T-helper 17 cell (primary cell): ENCODE results near the gene TEAD2. TPM values are rescaled to one million over a fixed set of nuclear protein-coding genes. Genes with fewer than 3 reads are reported as not detected.
"Not testable (repeated sequence)": the region's sequence is repeated elsewhere in the genome, so short reads cannot be mapped to it uniquely, and the experiment has no call there.

ENCODE experiments used
- ATAC-seq: fragments of 150-1000 bp; cut with Tn5 transposase; 2 replicates; pipeline ENCODE4 v1.10.0; 2021; ENCODE audit warnings: mild to moderate bottlenecking, moderate library complexity
- DNase-seq, 3 donors: peaks; one replicate each; pipeline versions ENCODE4 v3.0.0 to v3.0.0-alpha.2; 2020 to 2021
- H3K9me3 ChIP-seq: one replicate; pipeline ENCODE4 v1.7.0; 2013; ENCODE audit warnings: low read length, mild to moderate bottlenecking; ENCODE audit not compliant: control insufficient read depth, poor library complexity, severe bottlenecking
- H3K27ac Mint-ChIP-seq: one replicate; pipeline ENCODE4 v1.8.0; 2022; ENCODE audit warnings: mild to moderate bottlenecking, moderate library complexity, mixed read lengths
- H3K27me3 Mint-ChIP-seq: one replicate; pipeline ENCODE4 v1.8.0; 2022; ENCODE audit warnings: mixed read lengths
- H3K36me3 Mint-ChIP-seq: one replicate; pipeline ENCODE4 v1.8.0; 2022; ENCODE audit warnings: low read depth, mixed read lengths
- H3K4me1 Mint-ChIP-seq: one replicate; pipeline ENCODE4 v1.8.0; 2022; ENCODE audit warnings: mild to moderate bottlenecking, mixed read lengths
- H3K4me3 Mint-ChIP-seq: one replicate; pipeline ENCODE4 v1.8.0; 2022; ENCODE audit warnings: mild to moderate bottlenecking, moderate library complexity, mixed read lengths
- total RNA-seq, 4 donors: library from RNA in 2 of 4; stranded (reverse) in 2 of 4; gene quantifications; one replicate each; pipeline ENCODE4 v1.2.3 and lab custom pipeline; 2022 to 2026

The TEAD2 gene
- total RNA-seq, 2 donors from 2014 or later: 0.17 TPM; not detected in 1

DNA sequence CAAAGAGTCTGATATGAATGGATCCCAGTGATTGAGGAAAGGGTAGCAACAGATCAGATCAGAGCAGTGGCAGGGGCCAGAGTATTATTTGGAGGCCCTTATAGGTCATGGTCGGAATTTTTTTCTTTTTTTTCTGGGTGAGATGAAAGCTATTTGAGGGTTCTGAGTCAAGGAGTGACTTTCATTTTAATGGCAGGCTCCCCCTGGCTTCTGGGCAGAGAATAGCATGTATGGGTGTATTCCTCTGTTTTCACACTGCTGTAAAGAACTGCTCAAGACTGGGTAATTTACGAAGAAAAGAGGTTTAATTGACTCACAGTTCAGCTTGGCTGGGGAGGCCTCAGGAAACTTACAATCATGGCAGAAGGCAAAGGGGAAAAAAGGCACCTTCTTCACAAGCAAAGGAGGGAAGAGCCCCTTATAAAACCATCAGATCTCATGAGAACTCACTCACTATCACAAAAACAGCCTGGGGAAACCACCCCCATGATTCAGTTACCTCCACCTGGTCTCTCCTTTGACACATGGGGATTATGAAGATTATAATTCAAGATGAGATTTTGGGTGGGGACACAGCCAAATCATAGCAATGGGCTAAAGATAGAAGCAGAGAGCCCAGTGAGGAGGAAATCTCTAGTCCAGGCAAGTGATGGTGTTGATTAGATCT is 34.2 kb downstream of the TEAD2 start:
- H3K27ac Mint-ChIP-seq: peak overlapping the region; percentile 63
- peak; percentile 51 for ATAC-seq
- peaks cover 10% of the 10 kb centered on the region for H3K36me3 Mint-ChIP-seq
- DNase-seq: no peak
- peaks cover 31% of the 10 kb centered on the region for H3K4me1 Mint-ChIP-seq
- H3K4me3 Mint-ChIP-seq: no peak overlapping the region
- no peaks in the 10 kb centered on the region for H3K9me3 ChIP-seq
- no peaks in the 10 kb centered on the region for H3K27me3 Mint-ChIP-seq

DNA sequence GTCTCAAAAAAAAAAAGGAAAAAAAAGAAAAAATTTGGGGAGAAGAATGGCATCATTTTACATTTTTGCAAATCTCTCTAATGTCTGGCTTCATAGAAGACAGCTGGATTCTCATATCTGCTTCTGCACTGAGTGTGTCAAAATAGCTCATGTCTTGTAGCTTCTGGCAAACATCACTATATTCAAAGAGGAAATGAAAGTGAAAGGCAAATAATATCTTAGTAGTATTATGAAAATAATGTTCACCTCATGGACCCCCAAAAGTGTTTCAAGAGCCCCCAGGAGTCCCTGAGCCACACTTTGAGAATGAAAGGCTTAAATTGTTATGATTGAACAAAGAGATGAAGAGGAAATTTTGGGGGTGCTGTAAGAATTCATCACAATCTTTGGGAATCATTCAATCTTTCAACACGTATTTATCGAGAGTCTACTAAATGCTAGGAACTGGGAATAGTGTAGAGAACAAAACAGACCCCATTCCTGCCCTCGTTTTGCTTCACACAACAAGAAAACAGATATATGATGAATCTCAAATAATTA is 36.0 kb downstream of the TEAD2 start:
- ATAC-seq (peak; percentile 27), DNase-seq (no peak)
- Mint-ChIP-seq H3K27ac (no peak overlapping the region), H3K4me3 (peak overlapping the region; percentile 12), H3K36me3 (peaks cover 10% of the 10 kb centered on the region), H3K27me3 (no peaks in the 10 kb centered on the region), H3K4me1 (peaks cover 22% of the 10 kb centered on the region)
- H3K9me3 ChIP-seq: no peaks in the 10 kb centered on the region

DNA sequence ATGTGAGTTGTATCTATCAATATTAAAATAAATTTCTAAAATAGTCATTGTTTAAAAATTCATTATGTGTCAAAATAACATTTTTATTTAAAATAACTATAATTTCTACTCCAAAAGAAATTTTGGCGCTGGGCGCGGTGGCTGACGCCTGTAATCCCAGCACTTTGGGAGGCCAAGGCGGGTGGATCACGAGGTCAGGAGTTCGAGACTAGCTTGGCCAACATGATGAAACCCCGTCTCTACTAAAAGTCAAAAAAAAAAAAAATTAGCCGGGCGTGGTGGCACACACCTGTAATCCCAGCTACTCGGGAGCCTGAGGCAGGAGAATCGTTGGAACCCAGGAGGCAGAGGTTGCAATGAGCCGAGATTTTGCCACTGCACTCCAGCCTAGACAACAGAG is 36.5 kb downstream of the TEAD2 start:
- H3K9me3 ChIP-seq, ATAC-seq, H3K36me3 Mint-ChIP-seq, DNase-seq, H3K4me3 Mint-ChIP-seq, H3K27ac Mint-ChIP-seq, H3K27me3 Mint-ChIP-seq: not testable (repeated sequence)
- H3K4me1 Mint-ChIP-seq: peaks cover 22% of the 10 kb centered on the region

DNA sequence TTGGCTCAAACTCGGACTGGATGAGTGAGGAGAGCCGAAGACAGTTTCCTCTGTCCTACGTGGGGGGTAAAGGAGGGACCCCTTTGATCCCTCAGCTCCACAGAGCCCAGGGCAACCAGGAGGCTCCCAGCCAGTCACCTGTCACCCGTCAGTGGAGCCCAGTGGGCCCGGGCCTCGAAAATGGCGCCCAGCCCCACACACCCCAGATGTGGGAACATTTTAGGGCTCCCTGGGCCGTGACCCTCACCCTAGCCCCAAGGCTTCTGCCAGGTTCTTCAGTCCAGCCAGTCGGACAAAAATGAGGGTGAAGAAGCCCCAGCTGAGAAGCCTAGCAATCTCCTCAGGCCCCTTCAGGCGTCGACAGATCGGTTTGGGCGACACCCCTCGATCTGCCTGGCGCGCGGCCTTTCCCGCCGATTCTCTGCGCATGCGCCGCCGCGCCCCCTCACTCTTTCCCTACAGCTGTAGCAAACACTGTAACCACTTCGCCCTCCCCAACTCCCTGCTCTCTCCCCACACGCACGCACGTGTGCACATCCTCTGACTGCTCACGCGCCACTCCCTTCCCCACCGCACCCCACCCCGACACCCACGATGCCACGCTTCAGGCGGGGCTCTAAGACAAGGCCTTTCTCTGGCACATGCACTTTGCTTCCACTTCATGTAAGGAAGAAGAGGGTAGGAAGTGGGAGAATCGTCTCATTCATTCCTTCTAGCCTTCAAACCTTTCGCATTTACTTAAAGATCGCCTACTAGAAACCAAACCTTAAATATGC is 37.2 kb downstream of the TEAD2 start, which contains the start of gene SLC6A16:
TSS of gene SLC6A16 (minus strand) at position 391 of the 776 bp plus-strand sequence. CDS start 13,844 bp downstream, outside the sequence.
- no peak for DNase-seq
- H3K4me1 Mint-ChIP-seq: peaks cover 16% of the 10 kb centered on the region

DNA sequence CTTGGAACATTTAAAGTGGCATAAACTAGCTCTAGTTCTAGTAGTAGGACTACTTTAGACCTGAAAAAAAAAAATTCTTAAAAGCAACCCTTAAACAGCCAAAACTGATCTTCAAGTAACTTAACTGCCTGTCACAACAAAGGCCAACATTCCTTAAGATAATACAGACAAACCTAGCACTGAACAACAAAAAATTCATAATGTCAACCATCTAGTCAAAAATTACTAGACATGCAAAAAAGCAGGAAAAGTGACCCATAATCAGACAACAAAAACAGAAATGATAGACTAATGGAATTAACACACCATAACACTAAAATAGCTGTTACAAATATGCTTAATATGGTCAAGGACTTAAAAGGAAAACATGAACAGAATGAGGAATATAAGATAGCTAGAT is 43.9 kb downstream of the TEAD2 start:
- ATAC-seq (no peak), DNase-seq (no peak)
- H3K4me1 Mint-ChIP-seq: peaks cover 8% of the 10 kb centered on the region
- H3K27ac Mint-ChIP-seq: no peak overlapping the region
- H3K9me3 ChIP-seq: peaks cover 3% of the 10 kb centered on the region
- no peak overlapping the region for H3K4me3 Mint-ChIP-seq
- no peaks in the 10 kb centered on the region for H3K27me3 Mint-ChIP-seq
- peaks cover 4% of the 10 kb centered on the region for H3K36me3 Mint-ChIP-seq

More for the DNA sequence above, 37.2 kb downstream of the TEAD2 start, which contains the start of gene SLC6A16:
- Mint-ChIP-seq H3K36me3 (peaks cover 6% of the 10 kb centered on the region), H3K27ac (no peak within 1 kb of the TSS), H3K4me3 (no peak within 1 kb of the TSS), H3K27me3 (no peaks in the 10 kb centered on the region)
- no peak for ATAC-seq
- no peaks in the 10 kb centered on the region for H3K9me3 ChIP-seq

DNA sequence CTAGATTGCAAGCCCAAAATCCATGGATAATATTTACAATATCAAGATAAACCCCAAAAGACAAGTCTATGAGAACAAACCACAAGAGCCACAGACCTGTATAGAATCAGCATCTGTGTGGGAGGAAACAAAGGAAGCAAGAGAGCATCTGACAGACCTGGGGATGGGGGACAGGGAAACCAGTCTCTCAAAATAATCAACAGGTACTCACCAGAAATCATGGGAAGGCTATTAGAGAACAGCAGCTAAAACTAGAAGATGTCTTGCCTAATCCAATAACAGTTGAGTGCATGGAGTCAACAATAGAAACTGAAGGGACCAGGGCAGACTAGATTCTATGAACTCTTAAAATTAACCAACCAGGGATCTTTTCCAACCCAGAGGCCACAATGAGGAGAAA is 45.9 kb downstream of the TEAD2 start:
- H3K36me3 Mint-ChIP-seq: peaks cover 4% of the 10 kb centered on the region

DNA sequence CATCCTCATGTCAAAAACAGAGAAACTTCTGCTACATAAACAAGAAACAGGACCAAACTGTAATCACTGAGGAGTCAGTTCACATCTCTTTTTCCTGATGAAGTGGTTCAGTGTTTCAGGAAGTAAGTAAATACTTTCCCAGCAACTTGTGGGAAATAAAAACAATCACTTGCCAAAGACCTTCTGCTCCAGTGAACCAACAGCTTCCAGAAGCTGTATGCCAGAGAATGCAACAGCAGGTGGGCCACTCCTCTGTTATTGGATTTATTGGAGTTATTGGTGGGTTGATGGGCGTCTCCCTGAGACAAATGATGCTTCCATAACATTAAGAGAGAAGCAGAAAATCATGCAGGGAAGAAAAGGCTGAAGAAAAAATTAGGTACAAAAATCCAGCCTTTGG is 47.1 kb downstream of the TEAD2 start:
- Mint-ChIP-seq H3K27me3 (no peaks in the 10 kb centered on the region), H3K4me1 (peaks cover 12% of the 10 kb centered on the region), H3K4me3 (no peak overlapping the region), H3K36me3 (peaks cover 10% of the 10 kb centered on the region), H3K27ac (no peak overlapping the region)
- DNase-seq: no peak
- peaks cover 3% of the 10 kb centered on the region for H3K9me3 ChIP-seq
- no peak for ATAC-seq

More for the DNA sequence above, 45.9 kb downstream of the TEAD2 start:
- Mint-ChIP-seq H3K4me3 (no peak overlapping the region), H3K4me1 (peaks cover 12% of the 10 kb centered on the region), H3K27me3 (no peaks in the 10 kb centered on the region), H3K27ac (no peak overlapping the region)
- no peak for ATAC-seq
- H3K9me3 ChIP-seq: peaks cover 3% of the 10 kb centered on the region
- no peak for DNase-seq

DNA sequence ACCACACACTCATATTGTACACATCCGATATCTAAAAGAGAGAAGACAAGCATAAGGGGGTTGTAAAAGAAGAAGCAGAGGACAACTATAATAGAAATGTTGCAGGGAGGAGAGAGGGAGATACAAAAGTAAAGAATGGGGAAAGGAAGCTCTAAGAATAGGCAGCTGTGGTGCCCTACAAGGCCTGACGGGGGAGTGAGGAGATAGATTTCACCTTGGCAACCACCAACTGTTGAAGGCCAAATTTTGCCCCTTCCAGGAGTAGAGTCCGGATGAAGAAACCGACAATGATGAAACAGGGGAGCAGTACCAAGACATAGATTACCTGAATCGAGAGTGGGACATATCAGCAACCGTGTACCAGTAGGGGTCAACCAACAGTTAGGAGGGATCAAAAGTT is 53.1 kb downstream of the TEAD2 start:
- peaks cover 3% of the 10 kb centered on the region for H3K4me1 Mint-ChIP-seq
- peak overlapping the region; percentile 51 for H3K27ac Mint-ChIP-seq
- H3K4me3 Mint-ChIP-seq: peak overlapping the region; percentile 53
- H3K9me3 ChIP-seq: no peaks in the 10 kb centered on the region
- ATAC-seq (no peak), DNase-seq (no peak)
- peaks cover 16% of the 10 kb centered on the region for H3K36me3 Mint-ChIP-seq
- no peaks in the 10 kb centered on the region for H3K27me3 Mint-ChIP-seq

DNA sequence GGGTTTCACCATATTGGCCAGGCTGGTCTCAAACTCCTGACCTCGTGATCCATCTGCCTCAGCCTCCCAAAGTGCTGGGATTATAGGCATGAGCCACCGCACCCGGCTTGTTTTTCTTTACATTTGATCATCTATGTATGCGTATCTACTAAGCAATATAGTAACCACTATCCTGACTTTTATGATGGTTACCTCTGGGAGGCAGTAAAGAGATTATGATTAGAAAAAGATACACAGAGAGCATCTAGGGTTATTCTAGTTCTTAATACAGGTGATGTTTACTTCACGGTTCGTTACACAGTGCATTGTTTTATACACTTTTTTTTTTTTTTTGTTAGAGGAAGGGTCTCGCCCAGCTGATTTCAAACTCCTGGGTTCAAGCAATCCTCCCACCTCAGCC is 55.5 kb downstream of the TEAD2 start:
- H3K27ac Mint-ChIP-seq, H3K4me1 Mint-ChIP-seq, H3K27me3 Mint-ChIP-seq, H3K4me3 Mint-ChIP-seq, DNase-seq, H3K9me3 ChIP-seq: not testable (repeated sequence)
- peak; percentile 47 for ATAC-seq
- peaks cover 16% of the 10 kb centered on the region for H3K36me3 Mint-ChIP-seq

DNA sequence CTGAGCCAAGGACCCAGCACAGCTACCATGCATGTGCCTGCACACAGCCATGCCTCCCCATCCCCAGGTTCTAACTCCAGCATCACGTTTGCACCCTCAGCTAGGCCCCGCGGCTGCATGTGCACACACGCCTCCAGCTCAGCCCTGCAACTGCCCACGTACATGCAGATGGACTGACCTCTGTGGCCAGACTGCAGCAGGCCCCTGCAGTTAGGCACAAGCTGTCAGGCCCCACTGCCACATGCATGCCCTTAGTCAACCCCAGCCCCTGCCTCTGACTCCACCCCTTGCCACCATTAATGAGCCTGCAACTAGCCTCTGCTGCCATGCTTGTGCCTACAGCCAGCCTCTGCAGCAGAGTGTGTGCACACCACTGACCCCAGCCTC is 60.4 kb downstream of the TEAD2 start:
- H3K9me3 ChIP-seq: no peaks in the 10 kb centered on the region
- peaks cover 8% of the 10 kb centered on the region for H3K4me1 Mint-ChIP-seq
- H3K27me3 Mint-ChIP-seq: no peaks in the 10 kb centered on the region
- peaks cover 3% of the 10 kb centered on the region for H3K36me3 Mint-ChIP-seq
- peak; percentile 6 for ATAC-seq
- H3K27ac Mint-ChIP-seq: no peak overlapping the region
- peak overlapping the region; percentile 15 for H3K4me3 Mint-ChIP-seq
- no peak for DNase-seq

DNA sequence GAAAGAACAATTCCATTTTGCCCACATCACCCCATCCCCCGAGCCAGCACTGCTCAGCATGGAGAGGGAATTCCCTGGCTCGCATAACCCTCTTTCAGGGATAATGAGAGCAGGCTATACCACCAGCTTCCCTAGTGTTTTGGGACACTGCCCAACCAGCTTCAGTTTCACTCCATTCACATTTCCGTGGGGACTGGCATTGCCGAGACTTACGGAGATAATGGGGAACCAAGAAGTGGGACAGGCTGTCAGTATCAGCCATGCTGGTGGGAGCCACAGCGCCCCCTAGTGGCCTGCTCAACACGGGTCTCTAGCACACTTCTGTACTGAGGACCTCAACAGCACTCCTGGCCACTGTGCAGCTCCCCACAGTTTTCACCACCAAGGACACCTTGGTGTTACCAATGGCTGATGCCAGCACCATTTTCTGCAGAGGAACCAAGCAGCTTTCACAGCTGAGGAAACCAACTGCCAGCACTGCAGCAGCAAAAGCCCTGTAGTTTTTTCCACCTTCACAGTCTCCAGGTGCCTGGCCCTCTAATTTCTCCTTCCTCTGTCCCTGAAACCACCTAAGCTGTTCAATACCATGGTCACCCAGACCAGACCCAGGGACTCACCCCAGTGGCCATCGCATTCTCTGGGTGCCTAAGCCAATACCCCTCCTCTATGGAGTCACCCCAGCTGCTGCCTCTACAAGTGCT is 60.9 kb downstream of the TEAD2 start:
- H3K27ac Mint-ChIP-seq: no peak overlapping the region
- H3K9me3 ChIP-seq: no peaks in the 10 kb centered on the region
- peaks cover 8% of the 10 kb centered on the region for H3K4me1 Mint-ChIP-seq
- DNase-seq: peak; percentile 66 to 79 (median 68)
- no peaks in the 10 kb centered on the region for H3K27me3 Mint-ChIP-seq
- peak; percentile 99 for ATAC-seq
- no peak overlapping the region for H3K4me3 Mint-ChIP-seq
- H3K36me3 Mint-ChIP-seq: peaks cover 3% of the 10 kb centered on the region

DNA sequence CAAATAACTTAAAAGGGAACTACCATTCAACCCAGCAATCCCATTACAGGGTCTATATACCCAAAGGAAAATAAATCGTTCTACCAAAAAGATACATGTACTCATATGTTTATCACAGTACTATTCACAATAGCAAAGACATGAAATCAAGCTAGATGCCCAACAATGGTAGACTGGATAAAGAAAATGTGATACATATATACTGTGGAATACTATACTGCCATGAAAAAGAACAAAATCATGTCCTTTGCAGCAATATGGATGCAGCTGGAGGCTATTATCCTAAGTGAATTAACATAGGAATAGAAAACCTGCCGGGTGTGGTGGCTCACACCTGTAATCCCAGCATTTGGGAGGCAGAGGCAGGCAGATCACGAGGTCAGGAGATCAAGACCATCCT is 63.6 kb downstream of the TEAD2 start:
- DNase-seq, ATAC-seq, H3K9me3 ChIP-seq, H3K27me3 Mint-ChIP-seq, H3K4me1 Mint-ChIP-seq, H3K4me3 Mint-ChIP-seq, H3K36me3 Mint-ChIP-seq, H3K27ac Mint-ChIP-seq: not testable (repeated sequence)

DNA sequence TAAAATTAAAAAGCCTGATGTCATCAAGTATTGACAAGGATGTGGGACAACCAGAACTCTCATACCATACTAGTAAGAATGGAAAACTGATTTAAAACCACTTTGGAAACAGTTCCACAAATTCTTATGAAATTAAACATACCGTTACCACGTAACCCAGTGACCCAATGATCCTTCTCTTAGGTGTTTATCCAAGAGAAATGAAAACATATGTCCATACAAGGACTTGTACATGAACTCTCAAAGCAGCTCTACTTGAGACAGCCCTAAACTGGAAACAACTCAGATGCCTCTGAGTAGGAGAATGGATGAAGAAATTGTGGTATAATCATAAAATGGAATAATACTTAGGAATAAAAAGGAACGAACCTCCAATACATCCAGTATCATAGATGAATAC is 64.8 kb downstream of the TEAD2 start:
- Mint-ChIP-seq H3K4me1 (peaks cover 6% of the 10 kb centered on the region), H3K36me3 (peaks cover 3% of the 10 kb centered on the region), H3K27me3 (no peaks in the 10 kb centered on the region), H3K4me3 (no peak overlapping the region), H3K27ac (no peak overlapping the region)
- DNase-seq: no peak
- no peak for ATAC-seq
- H3K9me3 ChIP-seq: no peaks in the 10 kb centered on the region
